SK-N-SH treated with all-trans-retinoic acid at 6 μM for 48 hours (cell line): ENCODE measurements around the gene OR1L8.

Experiments used
- ARNTL ChIP-seq: fragments of 450-650 bp; formaldehyde crosslinking; IDR thresholded peaks from 2 replicates; pipeline ENCODE4 v1.5.0; 2020; ENCODE audit warnings: low read depth, mild to moderate bottlenecking, moderate library complexity, borderline replicate concordance
- CREB5 ChIP-seq: fragments of 250-450 bp; sonication (Bioruptor Pico); IDR thresholded peaks from 2 replicates; pipeline ENCODE4 v1.5.1; 2020; ENCODE audit warnings: low read depth, mild to moderate bottlenecking, moderate library complexity
- CSDC2 ChIP-seq: fragments of 250-450 bp; sonication (Bioruptor Pico); IDR thresholded peaks from 2 replicates; pipeline ENCODE4 v1.5.0; 2020; ENCODE audit warnings: mild to moderate bottlenecking, moderate library complexity
- CSRNP3 ChIP-seq: fragments of 250-450 bp; sonication (Bioruptor Pico); IDR thresholded peaks from 2 replicates; pipeline ENCODE4 v1.5.1; 2021; ENCODE audit warnings: mild to moderate bottlenecking, moderate library complexity
- ESRRG ChIP-seq: fragments of 250-450 bp; sonication (Bioruptor Pico); IDR thresholded peaks from 2 replicates; pipeline ENCODE4 v1.6.1; 2021; ENCODE audit warnings: mild to moderate bottlenecking
- GLIS3 ChIP-seq: fragments of 250-450 bp; sonication (Bioruptor Pico); IDR thresholded peaks from 2 replicates; pipeline ENCODE4 v1.5.0; 2020; ENCODE audit warnings: mild to moderate bottlenecking, moderate library complexity
- PATZ1 ChIP-seq: fragments of 250-450 bp; sonication (Bioruptor Pico); IDR thresholded peaks from 2 replicates; pipeline ENCODE4 v1.8.0; 2020; ENCODE audit warnings: mild to moderate bottlenecking, moderate library complexity, borderline replicate concordance
- RARB ChIP-seq: fragments of 250-450 bp; sonication (Bioruptor Pico); IDR thresholded peaks from 2 replicates; pipeline ENCODE4 v1.8.0; 2021; ENCODE audit warnings: mild to moderate bottlenecking, moderate library complexity
- ZFP3 ChIP-seq: fragments of 250-450 bp; sonication (Bioruptor Pico); IDR thresholded peaks from 2 replicates; pipeline ENCODE4 v1.5.0; 2020; ENCODE audit warnings: mild to moderate bottlenecking, moderate library complexity

- TF ChIP-seq RARB (CRISPR knock-in tag) (no peak), CSDC2 (CRISPR knock-in tag) (no peak), CREB5 (CRISPR knock-in tag) (no peak), ESRRG (CRISPR knock-in tag) (no peak), ZFP3 (CRISPR knock-in tag) (no peak), CSRNP3 (no peak), GLIS3 (CRISPR knock-in tag) (no peak), PATZ1 (CRISPR knock-in tag) (no peak), ARNTL (CRISPR knock-in tag) (no peak)
These were observed 63.8 kb downstream of the OR1L8 start for GRCh38 chr9:122519376-122519775.
